GM10248 (cell line): ENCODE data around the gene CRAMP1.

Experiments used
- CTCF ChIA-PET: fragments of 300-600 bp; sonication (Branson Sonifier 250); formaldehyde crosslinking; extraction: SDS; loops from one replicate; lab custom pipeline; 2021; ENCODE audit warnings: antibody characterized with exemption; lab: Yijun Ruan, JAX
- POLR2A ChIA-PET: fragments of 350-650 bp; sonication (Branson Sonifier 250); formaldehyde crosslinking; extraction: SDS; loops from one replicate; lab custom pipeline; 2020; ENCODE audit warnings: antibody characterized with exemption; lab: Yijun Ruan, JAX
- DNase-seq: peaks from one replicate; pipeline ENCODE4 v3.0.0; 2012; ENCODE audit errors: extremely low spot score
- TF ChIP-seq, protein P1 (sequence below): IDR thresholded peaks from 2 replicates; pipeline ENCODE4 v1.5.1; 2012; ENCODE audit warnings: mild to moderate bottlenecking, low read depth; ENCODE audit errors: extremely low read depth, missing control alignments, control extremely low read depth

The CRAMP1 gene

DNA sequence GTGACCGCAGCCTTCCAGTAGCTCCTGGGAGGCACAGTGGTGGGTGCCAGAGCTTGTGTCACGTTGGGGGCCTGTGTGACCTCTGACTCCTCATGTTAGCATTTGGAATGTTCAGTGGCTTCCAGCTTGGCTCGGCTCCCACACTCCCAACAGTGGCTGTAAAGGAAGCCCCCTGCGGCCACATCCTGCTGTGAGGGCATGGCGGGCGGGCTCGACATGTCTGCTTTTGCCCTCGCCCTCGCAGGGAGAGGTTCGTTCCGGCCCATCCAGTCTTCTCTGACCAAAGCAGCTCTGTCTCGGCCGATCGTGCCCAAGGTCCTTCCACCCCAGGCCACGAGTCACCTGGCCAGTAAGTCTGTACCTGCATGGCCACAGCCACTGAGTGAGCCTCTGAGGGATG is 53.7 kb downstream of the CRAMP1 start:
- DNase-seq, result no peak
- CTCF ChIA-PET, result interaction anchor here (1.2 to 2.9 kb wide), 2 partner anchors 9 to 16 kb away, joined by 3 to 8 read pairs; no protein-coding TSS in a partner anchor
- TF ChIP-seq, protein P1, sequence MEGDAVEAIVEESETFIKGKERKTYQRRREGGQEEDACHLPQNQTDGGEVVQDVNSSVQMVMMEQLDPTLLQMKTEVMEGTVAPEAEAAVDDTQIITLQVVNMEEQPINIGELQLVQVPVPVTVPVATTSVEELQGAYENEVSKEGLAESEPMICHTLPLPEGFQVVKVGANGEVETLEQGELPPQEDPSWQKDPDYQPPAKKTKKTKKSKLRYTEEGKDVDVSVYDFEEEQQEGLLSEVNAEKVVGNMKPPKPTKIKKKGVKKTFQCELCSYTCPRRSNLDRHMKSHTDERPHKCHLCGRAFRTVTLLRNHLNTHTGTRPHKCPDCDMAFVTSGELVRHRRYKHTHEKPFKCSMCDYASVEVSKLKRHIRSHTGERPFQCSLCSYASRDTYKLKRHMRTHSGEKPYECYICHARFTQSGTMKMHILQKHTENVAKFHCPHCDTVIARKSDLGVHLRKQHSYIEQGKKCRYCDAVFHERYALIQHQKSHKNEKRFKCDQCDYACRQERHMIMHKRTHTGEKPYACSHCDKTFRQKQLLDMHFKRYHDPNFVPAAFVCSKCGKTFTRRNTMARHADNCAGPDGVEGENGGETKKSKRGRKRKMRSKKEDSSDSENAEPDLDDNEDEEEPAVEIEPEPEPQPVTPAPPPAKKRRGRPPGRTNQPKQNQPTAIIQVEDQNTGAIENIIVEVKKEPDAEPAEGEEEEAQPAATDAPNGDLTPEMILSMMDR, result no peak
- POLR2A ChIA-PET, result no interaction called here

- DNase-seq, result no peak
- POLR2A ChIA-PET, result no interaction called here
- TF ChIP-seq, protein P1, result no peak
- CTCF ChIA-PET, result interaction anchor here (1.2 to 2.9 kb wide), 2 partner anchors 9 to 17 kb away, joined by 3 to 8 read pairs; no protein-coding TSS in a partner anchor
Observed at GRCh38 chr16:1666316-1666715, 54.2 kb downstream of the CRAMP1 start.

DNA sequence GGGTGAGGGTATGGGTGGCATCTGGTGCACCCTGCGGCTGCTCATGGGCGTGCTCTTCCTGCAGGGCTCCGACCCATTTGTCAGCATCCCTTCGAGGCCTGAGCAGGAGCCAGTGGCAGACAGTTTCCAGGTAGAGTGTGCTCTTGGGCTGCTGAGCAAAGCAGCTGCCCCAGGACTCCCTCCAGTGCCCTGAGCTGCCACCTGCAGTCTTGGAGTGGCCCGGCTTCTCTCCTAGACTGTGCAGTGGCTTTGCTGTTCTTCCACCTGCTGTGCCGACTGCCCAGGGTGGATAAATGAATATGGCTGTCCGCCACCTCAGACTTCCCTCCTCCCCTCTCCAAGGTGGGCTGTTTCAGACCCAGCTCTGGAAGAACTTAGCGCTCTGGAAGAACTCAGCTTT is 55.1 kb downstream of the CRAMP1 start:
- CTCF ChIA-PET, result interaction anchor here (1.4 to 2.9 kb wide), 3 partner anchors 11 to 38 kb away, joined by 4 to 8 read pairs (median 7); partner anchors contain the start of gene JPT2

DNA sequence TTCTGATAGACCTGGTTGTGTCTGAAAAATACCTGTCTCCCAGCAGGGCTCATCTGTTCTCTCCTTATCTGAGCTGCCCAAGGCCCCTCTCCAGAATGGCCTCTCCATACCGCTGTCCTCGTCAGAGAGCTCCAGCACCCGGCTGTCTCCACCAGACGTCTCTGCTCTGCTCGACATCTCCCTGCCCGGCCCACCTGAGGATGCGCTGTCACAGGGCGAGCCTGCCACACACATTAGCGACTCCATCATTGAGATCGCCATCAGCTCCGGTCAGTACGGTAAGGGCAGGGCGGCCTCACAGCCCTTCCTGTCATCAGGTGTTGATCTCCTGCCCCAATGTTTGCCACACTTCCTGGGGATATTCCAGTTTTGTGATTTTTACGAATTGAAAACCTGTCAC is 55.8 kb downstream of the CRAMP1 start:
- POLR2A ChIA-PET, result no interaction called here
- DNase-seq, result no peak
- TF ChIP-seq, protein P1, result no peak
- CTCF ChIA-PET, result interaction anchor here (1.1 to 2.9 kb wide), 4 partner anchors 11 to 37 kb away, joined by 3 to 8 read pairs (median 6); partner anchors contain the start of gene JPT2

More for the DNA sequence above, 55.1 kb downstream of the CRAMP1 start:
- POLR2A ChIA-PET, result no interaction called here
- TF ChIP-seq, protein P1, result no peak
- DNase-seq, result no peak

DNA sequence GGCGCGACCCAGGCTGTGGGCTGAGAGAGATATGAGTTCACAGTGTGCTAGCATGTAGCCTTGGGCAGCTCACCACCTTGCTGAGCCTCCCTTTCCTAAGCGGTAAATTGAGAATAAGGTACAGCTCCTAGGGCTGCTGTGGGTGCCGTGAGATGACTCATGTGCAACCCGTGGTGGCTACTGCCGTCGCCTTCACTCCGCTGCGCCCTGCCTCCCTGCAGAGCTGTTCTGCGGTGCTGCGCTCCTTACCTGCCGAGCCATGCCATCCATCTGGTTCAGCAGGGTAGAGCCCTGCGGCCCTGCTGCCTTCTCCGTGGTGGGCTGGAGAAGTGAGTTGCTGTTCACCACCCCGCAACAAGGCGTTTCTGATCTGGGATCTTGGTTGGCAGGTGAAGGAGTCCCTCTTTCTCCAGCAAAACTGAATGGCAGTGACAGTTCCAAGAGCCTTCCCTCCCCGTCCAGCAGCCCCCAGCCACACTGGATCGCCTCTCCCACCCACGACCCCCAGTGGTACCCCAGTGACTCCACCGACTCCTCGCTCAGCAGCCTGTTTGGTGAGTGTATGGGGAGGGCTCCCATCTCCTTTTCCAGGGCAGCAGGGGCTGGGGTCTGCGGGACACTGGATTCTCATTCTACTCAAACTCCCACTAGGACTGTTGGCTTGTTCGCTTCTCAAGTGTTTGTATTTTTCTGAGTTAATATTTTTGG is 56.6 kb downstream of the CRAMP1 start:
- no peak for DNase-seq
- CTCF ChIA-PET, result interaction anchor here (1.1 to 2.9 kb wide), 3 partner anchors 10 to 19 kb away, joined by 3 to 8 read pairs (median 7); partner anchors contain the start of gene JPT2
- TF ChIP-seq, protein P1, result no peak
- POLR2A ChIA-PET, result no interaction called here

DNA sequence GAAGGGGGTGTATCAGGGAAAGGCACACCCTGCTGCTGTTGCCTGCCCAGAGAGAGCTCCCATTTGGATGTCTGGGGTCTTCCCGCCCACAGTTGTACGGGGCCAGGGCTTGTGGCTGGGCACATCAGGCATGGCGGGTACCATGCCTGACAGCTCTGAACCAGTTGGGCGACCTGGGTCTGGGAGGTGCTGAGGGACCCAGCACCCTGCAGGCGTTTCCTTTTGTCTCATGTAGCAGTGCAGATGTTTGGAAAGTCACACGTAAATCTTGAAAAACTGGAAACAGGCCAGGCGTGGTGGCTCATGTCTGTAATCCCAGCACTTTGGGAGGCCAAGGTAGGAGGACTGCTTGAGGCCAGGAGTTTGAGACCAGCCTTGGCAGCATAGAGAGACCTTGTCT is 57.5 kb downstream of the CRAMP1 start:
- TF ChIP-seq, protein P1, result no peak
- ChIA-PET POLR2A (no interaction called here), CTCF (interaction anchor here (1.5 to 1.7 kb wide), 2 partner anchors 38 to 306 kb away, joined by 3 to 4 read pairs; no protein-coding TSS in a partner anchor)
- no peak for DNase-seq
